ENCODE measurements around the gene MRM1.

The MRM1 gene

GRCh38 chr17:36631022-36631421 is 29.6 kb downstream of the MRM1 start:
- DNase-seq (ENCODE audit: low read depth): no peak

GRCh38 chr17:36632916-36633771 is 31.8 kb downstream of the MRM1 start:
- no peak for DNase-seq (ENCODE audit: low read depth)

GRCh38 chr17:36640346-36640745 is 39.0 kb downstream of the MRM1 start:
- no peak for DNase-seq (ENCODE audit: low read depth)

GRCh38 chr17:36640836-36641235 is 39.5 kb downstream of the MRM1 start:
- DNase-seq (ENCODE audit: low read depth): no peak

- no peak for DNase-seq (ENCODE audit: low read depth)
Observed at GRCh38 chr17:36641331-36641876, 40.0 kb downstream of the MRM1 start.

- DNase-seq (ENCODE audit: low read depth): no peak
Observed at GRCh38 chr17:36641877-36642845, 40.8 kb downstream of the MRM1 start.

GRCh38 chr17:36643086-36643685 is 41.8 kb downstream of the MRM1 start:
- DNase-seq (ENCODE audit: low read depth): no peak

GRCh38 chr17:36645422-36645821 is 44.0 kb downstream of the MRM1 start:
- no peak for DNase-seq (ENCODE audit: low read depth)

- DNase-seq (ENCODE audit: low read depth): no peak
Observed at GRCh38 chr17:36647636-36648035, 46.3 kb downstream of the MRM1 start.

GRCh38 chr17:36650096-36650775 is 48.9 kb downstream of the MRM1 start:
- no peak for DNase-seq (ENCODE audit: low read depth)

GRCh38 chr17:36653374-36653773 is 52.0 kb downstream of the MRM1 start:
- DNase-seq (ENCODE audit: low read depth): no peak

GRCh38 chr17:36653856-36654255 is 52.5 kb downstream of the MRM1 start:
- DNase-seq (ENCODE audit: low read depth): no peak

- DNase-seq (ENCODE audit: low read depth): no peak
Observed at GRCh38 chr17:36655726-36656125, 54.3 kb downstream of the MRM1 start.

GRCh38 chr17:36657390-36657762 is 56.0 kb downstream of the MRM1 start:
- no peak for DNase-seq (ENCODE audit: low read depth)

GRCh38 chr17:36657763-36658490 is 56.5 kb downstream of the MRM1 start:
- no peak for DNase-seq (ENCODE audit: low read depth)
